H7 (cell line): ENCODE measurements around the gene MKI67. TPM values are rescaled to one million over a fixed set of nuclear protein-coding genes. Genes with fewer than 3 reads are reported as not detected.

ENCODE experiments used
- DNase-seq: peaks from one replicate; pipeline ENCODE4 v3.0.0; 2012
- H3K27me3 ChIP-seq: 2 replicates; pipeline ENCODE4 v1.6.0; 2011; ENCODE audit warnings: mild to moderate bottlenecking, low read length; ENCODE audit not compliant: control insufficient read depth, insufficient read depth
- H3K36me3 ChIP-seq: replicated peaks from 2 replicates; pipeline ENCODE4 v1.5.1; 2011; ENCODE audit warnings: low read length; ENCODE audit not compliant: control insufficient read depth, insufficient read depth
- H3K4me3 ChIP-seq: 2 replicates; pipeline ENCODE4 v1.5.1; 2011; ENCODE audit warnings: low read depth, mild to moderate bottlenecking, control low read depth, low read length, moderate library complexity; ENCODE audit not compliant: insufficient read depth
- total RNA-seq: library from RNA; depleted of rRNA; stranded (reverse); fragments of >200 nt; shearing (Covaris generic); gene quantifications from 2 replicates; pipeline ENCODE4 v1.2.3, GENCODE V29; 2014

Gene MKI67
- total RNA-seq, 1 experiment from 2014 or later = 17.1 TPM

DNA sequence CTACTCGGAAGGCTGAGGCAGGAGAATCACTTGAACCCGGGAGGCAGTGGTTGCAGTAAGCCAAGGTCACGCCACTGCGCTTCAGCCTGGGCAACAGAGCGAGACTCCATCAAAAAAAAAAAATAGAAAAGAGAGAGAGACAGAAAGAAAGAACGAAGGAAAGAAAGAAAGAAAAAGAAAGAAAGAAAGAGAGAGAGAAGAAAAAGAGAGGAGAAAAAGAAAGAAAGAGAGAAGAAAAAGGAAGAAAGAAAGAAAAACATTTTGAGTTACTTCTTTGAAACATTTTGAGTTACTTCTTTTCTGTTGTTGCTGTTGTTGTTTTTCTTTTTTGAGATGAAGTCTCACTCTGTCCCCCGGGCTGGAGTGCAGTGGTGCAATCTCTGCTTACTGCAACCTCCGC is 2.4 kb upstream of the MKI67 start:
- Histone ChIP-seq H3K27me3 (0 out of 2 replicates have a peak, but pooled peaks cover 1% of the 10 kb centered on the region), H3K4me3 (no peak overlapping the region), H3K36me3 (no peaks in the 10 kb centered on the region)
- no peak for DNase-seq

DNA sequence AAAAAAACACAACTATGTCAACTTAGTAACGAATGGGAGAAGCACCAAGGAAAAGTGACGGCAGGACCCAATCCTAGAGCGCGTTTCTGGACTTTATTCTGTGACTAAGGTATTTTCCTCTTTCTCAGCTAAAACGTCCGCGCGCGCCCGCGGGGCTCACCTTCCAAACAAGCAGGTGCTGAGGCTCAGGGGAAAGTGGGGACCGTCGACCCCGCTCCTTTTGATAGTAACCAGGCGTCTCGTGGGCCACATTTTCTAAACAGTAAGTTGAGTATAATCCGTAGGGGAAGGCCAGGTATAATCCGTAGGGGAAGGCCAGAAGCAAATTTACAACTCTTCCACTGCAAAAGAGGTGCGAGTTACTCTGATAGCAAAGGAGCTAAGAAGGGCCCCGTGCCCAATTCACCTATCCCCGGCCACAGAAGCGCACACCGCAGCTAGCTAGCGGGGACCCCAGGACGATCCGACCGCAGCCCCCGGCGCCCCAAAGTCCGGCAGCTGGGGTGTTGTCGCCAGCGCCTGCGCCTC is 743 bp downstream of the MKI67 start:
- Histone ChIP-seq H3K27me3 (0 out of 2 replicates have a peak, but pooled peaks cover 1% of the 10 kb centered on the region), H3K36me3 (peaks cover 4% of the 10 kb centered on the region), H3K4me3 (peak overlapping the region; percentile 92)
- DNase-seq = no peak

- DNase-seq = peak; percentile 16
- peaks cover 4% of the 10 kb centered on the region for H3K36me3 ChIP-seq
- 0 out of 2 replicates have a peak, but pooled peaks cover 1% of the 10 kb centered on the region for H3K27me3 ChIP-seq
- peak overlapping the region; percentile 92 for H3K4me3 ChIP-seq
Measured at GRCh38 chr10:128124813-128125403, 1.3 kb downstream of the MKI67 start.

GRCh38 chr10:128123846-128124245 is 2.4 kb downstream of the MKI67 start:
- DNase-seq = no peak
- Histone ChIP-seq H3K36me3 (peaks cover 7% of the 10 kb centered on the region), H3K27me3 (0 out of 2 replicates have a peak, but pooled peaks cover 1% of the 10 kb centered on the region), H3K4me3 (no peak overlapping the region)

- no peak for DNase-seq
- Histone ChIP-seq H3K36me3 (peaks cover 8% of the 10 kb centered on the region), H3K4me3 (no peak overlapping the region), H3K27me3 (0 out of 2 replicates have a peak, but pooled peaks cover 1% of the 10 kb centered on the region)
Measured at GRCh38 chr10:128122931-128123330, 3.3 kb downstream of the MKI67 start.

DNA sequence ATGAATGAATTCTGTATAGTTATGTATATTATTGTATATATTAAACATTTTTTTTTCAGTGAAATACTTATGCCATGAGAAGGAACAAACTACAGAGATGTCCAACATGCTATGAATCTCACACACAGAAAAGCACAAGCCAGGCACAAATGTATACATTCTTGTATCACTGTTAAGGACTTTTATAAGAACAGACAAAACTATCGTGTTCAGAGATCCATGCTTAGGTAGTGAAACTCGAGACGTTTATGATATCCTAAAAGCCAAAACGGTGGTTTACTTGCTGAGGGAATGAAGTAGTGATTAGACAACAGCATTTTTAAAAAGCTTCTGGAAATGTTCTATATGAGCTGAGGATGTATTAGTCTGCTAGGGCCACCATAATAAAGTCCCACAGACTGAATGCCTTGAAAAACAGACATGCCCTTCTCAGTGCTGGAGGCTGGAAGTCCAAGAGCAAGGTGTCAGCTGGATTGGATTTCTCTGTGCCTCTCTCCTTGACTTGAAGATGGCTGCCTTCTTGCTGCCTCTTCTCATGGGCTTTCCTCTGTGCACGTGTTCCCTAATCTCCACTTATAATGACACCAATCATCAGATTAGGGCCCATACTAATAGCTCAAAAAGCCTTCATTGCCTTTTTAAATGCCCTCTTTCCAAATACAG is 4.3 kb downstream of the MKI67 start:
- Histone ChIP-seq H3K36me3 (peaks cover 8% of the 10 kb centered on the region), H3K4me3 (no peak overlapping the region), H3K27me3 (0 out of 2 replicates have a peak, but pooled peaks cover 1% of the 10 kb centered on the region)
- DNase-seq = no peak

GRCh38 chr10:128116851-128117615 is 9.2 kb downstream of the MKI67 start:
- peaks cover 42% of the 10 kb centered on the region for H3K36me3 ChIP-seq

DNA sequence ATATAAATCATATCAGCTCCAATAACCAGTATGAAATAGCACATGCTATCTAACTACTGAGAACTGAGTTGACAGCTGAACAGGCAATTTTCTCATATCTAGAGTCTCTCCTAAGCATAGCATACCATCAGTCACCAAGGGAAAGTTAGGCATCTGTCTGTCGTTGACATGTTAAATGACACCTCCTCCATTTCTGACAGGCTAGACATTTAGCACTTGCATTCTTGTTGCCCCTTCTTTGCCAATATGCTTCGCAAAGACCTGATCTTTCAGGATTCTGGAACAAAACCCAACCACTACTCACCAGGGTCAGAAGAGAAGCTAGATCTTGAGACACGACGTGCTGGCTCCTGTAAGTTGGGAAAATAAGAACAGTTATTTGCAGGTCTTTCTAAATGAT is 10.0 kb downstream of the MKI67 start:
- peaks cover 49% of the 10 kb centered on the region for H3K36me3 ChIP-seq
- no peak overlapping the region for H3K4me3 ChIP-seq
- DNase-seq = no peak
- H3K27me3 ChIP-seq = no peaks in the 10 kb centered on the region

More at GRCh38 chr10:128116851-128117615, 9.2 kb downstream of the MKI67 start:
- Histone ChIP-seq H3K27me3 (no peaks in the 10 kb centered on the region), H3K4me3 (no peak overlapping the region)
- peak; percentile 33 for DNase-seq

DNA sequence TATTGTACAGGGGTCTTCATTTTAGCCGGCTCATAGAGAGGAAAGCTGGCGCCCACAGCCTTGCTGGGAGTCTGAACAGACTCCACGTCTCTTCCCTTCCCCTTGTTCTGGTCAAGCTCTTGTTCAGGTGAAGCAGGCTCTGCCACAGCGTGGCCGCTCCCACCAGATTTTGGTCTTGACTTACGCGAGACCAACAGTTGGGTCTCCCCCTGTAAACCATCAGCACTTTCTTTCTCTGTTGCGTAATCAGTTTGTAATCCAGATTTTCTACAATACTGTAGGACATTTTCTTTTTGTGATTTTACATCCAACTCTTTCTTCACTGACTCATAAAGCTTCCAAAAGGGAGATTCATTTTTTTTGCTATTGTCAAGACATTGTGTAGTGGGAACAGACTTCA is 10.9 kb downstream of the MKI67 start:
- no peak overlapping the region for H3K4me3 ChIP-seq
- H3K36me3 ChIP-seq = peaks cover 53% of the 10 kb centered on the region
- no peaks in the 10 kb centered on the region for H3K27me3 ChIP-seq
- no peak for DNase-seq

DNA sequence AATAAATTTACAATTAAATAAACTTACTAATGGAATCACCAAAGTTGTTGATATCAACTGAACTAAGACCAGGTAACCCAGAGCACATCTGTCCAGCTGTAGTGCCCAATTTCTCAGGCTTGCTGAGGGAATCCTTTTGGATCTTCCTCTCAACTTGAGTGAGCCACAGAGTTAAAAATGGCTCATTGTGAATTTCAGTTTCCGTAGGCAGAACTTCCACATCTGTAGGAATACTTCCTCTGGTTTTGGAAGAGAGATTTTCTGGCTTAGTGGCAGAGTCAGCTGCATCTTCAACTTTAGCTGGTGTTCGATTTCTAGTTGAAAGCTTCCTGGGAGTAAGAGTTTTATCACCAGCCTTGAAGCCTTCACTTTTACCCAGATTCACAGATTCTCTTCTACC is 11.3 kb downstream of the MKI67 start:
- H3K4me3 ChIP-seq = no peak overlapping the region
- H3K36me3 ChIP-seq = peaks cover 58% of the 10 kb centered on the region
- H3K27me3 ChIP-seq = no peaks in the 10 kb centered on the region
- DNase-seq = no peak

DNA sequence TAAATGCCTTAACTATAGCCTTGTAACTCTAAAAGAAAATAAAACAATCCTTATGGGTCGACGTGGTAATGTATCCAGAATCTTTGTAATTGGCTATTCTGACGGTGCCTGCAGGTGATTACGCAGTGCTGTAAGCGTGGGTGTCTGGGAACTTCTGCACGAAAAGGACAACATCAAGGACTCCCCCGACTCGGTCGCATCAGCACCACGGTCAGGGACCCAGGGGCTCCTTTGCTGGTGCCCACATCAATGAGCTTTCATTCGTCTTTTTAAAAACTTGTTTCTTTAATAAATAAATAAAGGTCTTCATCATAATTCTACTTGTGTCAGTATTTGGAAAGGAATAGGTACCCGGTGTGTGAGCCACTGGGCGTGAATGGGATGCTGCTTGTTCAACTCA is 13.2 kb downstream of the MKI67 start:
- Histone ChIP-seq H3K36me3 (peaks cover 71% of the 10 kb centered on the region), H3K4me3 (no peak overlapping the region), H3K27me3 (no peaks in the 10 kb centered on the region)
- DNase-seq = no peak

- no peak overlapping the region for H3K4me3 ChIP-seq
- DNase-seq = no peak
- H3K36me3 ChIP-seq = peaks cover 84% of the 10 kb centered on the region
- no peaks in the 10 kb centered on the region for H3K27me3 ChIP-seq
Measured at GRCh38 chr10:128111696-128112095, 14.5 kb downstream of the MKI67 start.

DNA sequence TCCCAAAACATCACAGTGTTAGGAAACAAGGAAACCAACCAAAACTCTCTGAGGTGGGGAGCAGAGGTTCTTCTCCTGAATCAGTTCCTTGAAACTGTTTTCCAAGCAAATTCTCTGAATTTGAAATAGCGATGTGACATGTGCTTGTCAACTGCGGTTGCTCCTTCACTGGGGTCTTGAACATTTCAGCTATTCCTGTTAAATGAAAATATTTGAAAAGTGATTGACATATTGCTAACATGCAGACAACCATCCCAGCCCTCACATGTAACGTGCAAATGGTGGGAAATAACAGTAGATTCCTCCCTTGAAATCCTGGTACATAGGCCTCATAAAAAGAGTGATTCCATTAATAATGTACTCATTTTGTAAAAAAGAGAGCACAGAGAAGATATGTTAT is 15.9 kb downstream of the MKI67 start:
- Histone ChIP-seq H3K36me3 (peaks cover 86% of the 10 kb centered on the region), H3K4me3 (no peak overlapping the region), H3K27me3 (no peaks in the 10 kb centered on the region)
- DNase-seq = no peak

GRCh38 chr10:128109707-128110106 is 16.5 kb downstream of the MKI67 start:
- Histone ChIP-seq H3K27me3 (no peaks in the 10 kb centered on the region), H3K4me3 (no peak overlapping the region), H3K36me3 (peaks cover 86% of the 10 kb centered on the region)
- no peak for DNase-seq
